Hepatocyte (in vitro differentiated cells): ENCODE measurements around the gene FAM180B. TPM values are rescaled to one million over a fixed set of nuclear protein-coding genes. Genes with fewer than 3 reads are reported as not detected.

ENCODE experiments used
- DNase-seq: peaks from one replicate; pipeline ENCODE4 v3.0.0-alpha.2; 2016; ENCODE audit warnings: low spot score
- H2AFZ ChIP-seq: fragments of 200-600 bp; sonication (generic); 2 replicates; pipeline ENCODE4 v1.6.0; 2016; ENCODE audit warnings: antibody characterized with exemption, mild to moderate bottlenecking
- H3K27ac ChIP-seq: fragments of 200-600 bp; sonication (generic); 2 replicates; pipeline ENCODE4 v1.5.1; 2016; ENCODE audit warnings: mild to moderate bottlenecking
- H3K27me3 ChIP-seq: fragments of 200-600 bp; sonication (generic); 2 replicates; pipeline ENCODE4 v1.6.1; 2016
- H3K36me3 ChIP-seq: fragments of 200-600 bp; sonication (generic); replicated peaks from 2 replicates; pipeline ENCODE4 v1.5.1; 2016; ENCODE audit warnings: low read depth; ENCODE audit not compliant: insufficient read depth
- H3K4me1 ChIP-seq: fragments of 200-600 bp; sonication (generic); 2 replicates; pipeline ENCODE4 v1.5.1; 2016; ENCODE audit warnings: mild to moderate bottlenecking, moderate library complexity; ENCODE audit not compliant: insufficient read depth
- H3K4me2 ChIP-seq: fragments of 200-600 bp; sonication (generic); 2 replicates; pipeline ENCODE4 v1.6.0; 2016
- H3K4me3 ChIP-seq: fragments of 200-600 bp; sonication (generic); 2 replicates; pipeline ENCODE4 v1.5.1; 2016; ENCODE audit warnings: mild to moderate bottlenecking
- H3K79me2 ChIP-seq: fragments of 200-600 bp; sonication (generic); 2 replicates; pipeline ENCODE4 v1.6.0; 2017; ENCODE audit warnings: mild to moderate bottlenecking
- H3K9me2 ChIP-seq: fragments of 200-600 bp; sonication (generic); replicated peaks from 2 replicates; pipeline ENCODE4 v1.6.0; 2017; ENCODE audit warnings: mild to moderate bottlenecking; ENCODE audit not compliant: insufficient read depth
- H3K9me3 ChIP-seq: fragments of 200-600 bp; sonication (generic); 2 replicates; pipeline ENCODE4 v1.5.1; 2016; ENCODE audit warnings: low read depth, mild to moderate bottlenecking
- H4K20me1 ChIP-seq: fragments of 200-600 bp; sonication (generic); 2 replicates; pipeline ENCODE4 v1.6.0; 2016; ENCODE audit warnings: mild to moderate bottlenecking; ENCODE audit not compliant: insufficient read depth, poor library complexity, severe bottlenecking
- CTCF ChIP-seq: fragments of 200-600 bp; sonication (generic); IDR thresholded peaks from 2 replicates; pipeline ENCODE4 v1.5.1; 2016; ENCODE audit warnings: antibody characterized with exemption, mild to moderate bottlenecking; ENCODE audit not compliant: poor library complexity
- EZH2 ChIP-seq: fragments of 200-600 bp; sonication (generic); IDR thresholded peaks from 2 replicates; pipeline ENCODE4 v1.6.1; 2016; ENCODE audit warnings: antibody characterized with exemption, mild to moderate bottlenecking, borderline replicate concordance
- EZH2phosphoT487 ChIP-seq: fragments of 200-600 bp; sonication (generic); IDR thresholded peaks from one replicate; pipeline ENCODE4 v1.6.1; 2018; ENCODE audit warnings: antibody characterized with exemption, mild to moderate bottlenecking, low read depth, moderate library complexity; ENCODE audit not compliant: unreplicated experiment, severe bottlenecking
- WGBS: methylation state at CpG from one replicate; pipeline ENCODE4 v1.1.6; 2016; ENCODE audit warnings: low lambda C conversion rate; ENCODE audit errors: missing lambda C conversion rate; 5-methylcytosine and 5-hydroxymethylcytosine counted together
- polyA plus RNA-seq: library from polyadenylated mRNA; unstranded; fragments of >200 nt; fragmentation: Nextera tagmentation; extraction: Ambion mirVana; gene quantifications from 2 replicates; pipeline ENCODE4 v1.2.1, GENCODE V29; 2016
- total RNA-seq: library from RNA; depleted of rRNA; stranded (reverse); fragments of >200 nt; gene quantifications from 2 replicates; pipeline ENCODE4 v1.2.3, GENCODE V29; 2014

FAM180B gene
- total RNA-seq: 0.50 TPM in 1 of 2 replicates, not detected in the other
- not detected in 2 replicates for polyA plus RNA-seq

GRCh38 chr11:47586098-47586855, at the start of gene FAM180B:
Gene FAM180B, plus strand, starts transcription at chr11:47586678. Its CDS starts 91 bp downstream, at chr11:47586769.
- no peaks in the 10 kb centered on the region for H3K4me1 ChIP-seq
- 81% methylated on average over 12 of the region's 12 CpGs for WGBS
- no peak for DNase-seq
- peaks cover 3% of the 10 kb centered on the region for H3K79me2 ChIP-seq
- H3K4me2 ChIP-seq: no peak within 1 kb of the TSS
- no peaks in the 10 kb centered on the region for H3K9me3 ChIP-seq
- no peak within 1 kb of the TSS for H3K27ac ChIP-seq
- no peak within 1 kb of the TSS for H2AFZ ChIP-seq
- no peak within 1 kb of the TSS for H3K4me3 ChIP-seq
- TF ChIP-seq EZH2phosphoT487 (no peak), CTCF (no peak), EZH2 (no peak)
- no peaks in the 10 kb centered on the region for H3K27me3 ChIP-seq
- H3K9me2 ChIP-seq: no peaks in the 10 kb centered on the region
- H3K36me3 ChIP-seq: no peaks in the 10 kb centered on the region
- no peaks in the 10 kb centered on the region for H4K20me1 ChIP-seq

- H3K27me3 ChIP-seq: no peaks in the 10 kb centered on the region
- no peak overlapping the region for H3K27ac ChIP-seq
- no peaks in the 10 kb centered on the region for H3K9me2 ChIP-seq
- H3K4me2 ChIP-seq: no peak overlapping the region
- H3K79me2 ChIP-seq: peaks cover 98% of the 10 kb centered on the region
- 73% methylated on average over 3 of the region's 3 CpGs for WGBS
- peaks cover 33% of the 10 kb centered on the region for H3K4me1 ChIP-seq
- DNase-seq: no peak
- H3K9me3 ChIP-seq: no peaks in the 10 kb centered on the region
- H3K4me3 ChIP-seq: no peak overlapping the region
- no peak for TF ChIP-seq CTCF
- no peak for TF ChIP-seq EZH2phosphoT487
- TF ChIP-seq EZH2: no peak
- peaks cover 97% of the 10 kb centered on the region for H4K20me1 ChIP-seq
- no peak overlapping the region for H2AFZ ChIP-seq
- H3K36me3 ChIP-seq: no peaks in the 10 kb centered on the region
Measured at GRCh38 chr11:47536915-47537314, 49.6 kb upstream of the FAM180B start.

- H3K36me3 ChIP-seq: no peaks in the 10 kb centered on the region
- no peak overlapping the region for H2AFZ ChIP-seq
- DNase-seq: peak; percentile 27
- H3K27me3 ChIP-seq: no peaks in the 10 kb centered on the region
- no peaks in the 10 kb centered on the region for H3K9me2 ChIP-seq
- no peak overlapping the region for H3K4me2 ChIP-seq
- no peaks in the 10 kb centered on the region for H3K9me3 ChIP-seq
- 76% methylated on average over 10 of the region's 10 CpGs for WGBS
- H3K79me2 ChIP-seq: peaks cover 98% of the 10 kb centered on the region
- H4K20me1 ChIP-seq: peaks cover 97% of the 10 kb centered on the region
- no peak for TF ChIP-seq EZH2
- TF ChIP-seq EZH2phosphoT487: no peak
- peak overlapping the region; percentile 41 for H3K27ac ChIP-seq
- peaks cover 27% of the 10 kb centered on the region for H3K4me1 ChIP-seq
- H3K4me3 ChIP-seq: no peak overlapping the region
Measured at GRCh38 chr11:47538741-47539565, 47.5 kb upstream of the FAM180B start.

- 76% methylated on average over 2 of the region's 2 CpGs for WGBS
- H4K20me1 ChIP-seq: peaks cover 97% of the 10 kb centered on the region
- no peak overlapping the region for H3K4me3 ChIP-seq
- peaks cover 27% of the 10 kb centered on the region for H3K4me1 ChIP-seq
- H3K4me2 ChIP-seq: no peak overlapping the region
- no peaks in the 10 kb centered on the region for H3K9me2 ChIP-seq
- DNase-seq: no peak
- no peaks in the 10 kb centered on the region for H3K36me3 ChIP-seq
- TF ChIP-seq CTCF (no peak), EZH2 (no peak), EZH2phosphoT487 (no peak)
- H3K9me3 ChIP-seq: no peaks in the 10 kb centered on the region
- H3K27ac ChIP-seq: peak overlapping the region; percentile 41
- peaks cover 98% of the 10 kb centered on the region for H3K79me2 ChIP-seq
- H3K27me3 ChIP-seq: no peaks in the 10 kb centered on the region
- no peak overlapping the region for H2AFZ ChIP-seq
Measured at GRCh38 chr11:47539681-47540039, 46.8 kb upstream of the FAM180B start.
